Lower lobe of right lung (tissue), 2 donors: ENCODE data around the gene TMEM167B. TPM values are rescaled to one million over a fixed set of nuclear protein-coding genes. Genes with fewer than 3 reads are reported as not detected.
"Not testable (repeated sequence)": the region's sequence is repeated elsewhere in the genome, so short reads cannot be mapped to it uniquely, and the experiment has no call there.

ENCODE experiments used
- ATAC-seq, 2 donors: fragments of 200-7000 bp; cut with Tn5 transposase; one replicate each; pipeline ENCODE4 v1.9.1; 2020 to 2022; ENCODE audit warnings: mild to moderate bottlenecking in 2 of 2, moderate library complexity in 2 of 2
- DNase-seq: peaks from one replicate; pipeline ENCODE4 v3.0.0-alpha.2; 2020
- H3K27ac ChIP-seq: fragments of 200-600 bp; one replicate; pipeline ENCODE4 v1.8.0; 2022
- H3K27me3 ChIP-seq: fragments of 200-600 bp; one replicate; pipeline ENCODE4 v1.8.0; 2022; ENCODE audit warnings: low read depth
- H3K36me3 ChIP-seq: fragments of 200-600 bp; one replicate; pipeline ENCODE4 v1.8.0; 2022; ENCODE audit warnings: mild to moderate bottlenecking
- H3K4me1 ChIP-seq: fragments of 200-600 bp; one replicate; pipeline ENCODE4 v1.8.0; 2022
- H3K4me3 ChIP-seq: fragments of 200-600 bp; one replicate; pipeline ENCODE4 v1.8.0; 2022; ENCODE audit warnings: mild to moderate bottlenecking
- H3K9me3 ChIP-seq: fragments of 200-600 bp; one replicate; pipeline ENCODE4 v1.8.0; 2022
- CTCF ChIP-seq: fragments of 200-600 bp; IDR thresholded peaks from one replicate; pipeline ENCODE4 v1.8.0; 2022; ENCODE audit warnings: antibody characterized with exemption, mild to moderate bottlenecking
- intact Hi-C: fragments of 100-400 bp; cut with DNase I; formaldehyde crosslinking; loops from one replicate; pipeline ENCODE4 v1.11.0; 2022
- total RNA-seq: library from RNA; stranded (reverse); fragmentation: NEBNext Ultra II Directional; extraction: Animal tissue kit (Norgen Biotek cat#: 25700); gene quantifications from one replicate; pipeline ENCODE4 v1.2.1, GENCODE V29; 2021
- donor health status: DM: no; HTN: yes; CAD: no; lungs with severe emphysema.

Gene TMEM167B
- total RNA-seq, 1 donor from 2014 or later = 45.9 TPM

- no peaks in the 10 kb centered on the region for H3K27me3 ChIP-seq
- no peak for TF ChIP-seq CTCF
- ATAC-seq (no peak), DNase-seq (no peak)
- H3K36me3 ChIP-seq = no peaks in the 10 kb centered on the region
- H3K9me3 ChIP-seq = no peaks in the 10 kb centered on the region
- intact Hi-C loops = no loop called here
- no peaks in the 10 kb centered on the region for H3K4me1 ChIP-seq
- no peak overlapping the region for H3K4me3 ChIP-seq
- H3K27ac ChIP-seq = no peak overlapping the region
Measured at GRCh38 chr1:109047339-109047738, 43.2 kb upstream of the TMEM167B start.

GRCh38 chr1:109048335-109048734, 42.2 kb upstream of the TMEM167B start:
- Histone ChIP-seq H3K9me3 (no peaks in the 10 kb centered on the region), H3K27ac (no peak overlapping the region), H3K36me3 (no peaks in the 10 kb centered on the region), H3K27me3 (no peaks in the 10 kb centered on the region), H3K4me3 (no peak overlapping the region), H3K4me1 (no peaks in the 10 kb centered on the region)
- no peak for TF ChIP-seq CTCF
- no peak for ATAC-seq
- intact Hi-C loops = no loop called here
- no peak for DNase-seq

DNA sequence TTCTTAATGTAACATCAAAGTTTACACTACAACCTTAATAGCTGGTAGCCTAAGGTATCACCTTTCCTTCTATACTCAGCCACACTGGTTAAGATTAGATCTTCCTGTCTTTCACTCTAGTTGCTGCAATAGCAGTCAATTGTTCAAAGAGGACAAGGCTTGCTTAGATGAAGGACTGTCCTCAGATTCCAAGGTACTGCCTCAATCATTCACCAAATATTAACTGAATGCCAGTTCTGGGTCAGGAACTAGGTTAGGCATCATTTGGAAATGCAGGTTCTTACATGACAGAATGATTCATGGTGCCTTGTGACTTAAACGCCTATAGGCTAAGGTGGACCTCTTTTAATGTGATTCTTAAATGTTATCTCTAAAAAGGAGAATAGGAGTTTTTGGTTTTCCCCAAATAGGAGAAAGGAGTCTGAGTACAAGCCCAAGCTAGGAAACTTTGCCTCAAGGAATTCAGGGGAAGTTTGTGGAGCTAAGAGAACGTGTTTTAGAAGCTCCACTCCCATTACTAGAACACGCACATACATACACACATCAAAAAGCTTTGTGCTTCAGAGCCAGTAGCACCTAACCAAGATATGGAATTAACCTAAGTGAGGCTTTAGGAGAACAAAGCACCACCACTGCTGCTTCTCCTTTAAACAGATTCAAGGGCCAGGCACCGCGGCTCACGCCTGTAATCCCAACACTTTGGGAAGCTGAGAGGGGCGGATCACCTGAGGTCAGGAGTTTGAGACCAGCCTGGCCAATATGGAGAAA, 40.2 kb upstream of the TMEM167B start:
- no peak for DNase-seq

DNA sequence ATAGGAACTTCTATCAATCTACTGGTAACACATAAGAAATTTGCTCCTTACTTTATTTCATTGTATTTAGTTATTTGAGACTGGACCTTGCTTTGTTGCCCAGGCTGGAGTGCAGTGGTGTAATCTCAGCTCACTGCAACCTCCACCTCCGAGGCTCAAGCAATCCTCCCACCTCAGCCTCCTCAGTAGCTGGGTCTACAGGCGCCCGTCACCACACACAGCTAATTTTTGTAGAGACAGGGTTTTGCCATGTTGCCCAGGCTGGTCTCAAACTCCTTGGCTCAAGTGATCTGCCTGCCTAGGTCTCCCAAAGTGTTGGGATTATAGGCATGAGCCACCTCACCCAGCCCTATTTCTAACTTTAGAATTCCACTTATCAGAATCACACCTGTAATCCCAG, 38.4 kb upstream of the TMEM167B start:
- DNase-seq, H3K27me3 ChIP-seq, H3K4me3 ChIP-seq, H3K9me3 ChIP-seq, intact Hi-C loops, H3K36me3 ChIP-seq, H3K27ac ChIP-seq, ATAC-seq, H3K4me1 ChIP-seq: not testable (repeated sequence)

More for the DNA sequence above, 40.2 kb upstream of the TMEM167B start:
- intact Hi-C loops = no loop called here
- no peaks in the 10 kb centered on the region for H3K27me3 ChIP-seq
- no peaks in the 10 kb centered on the region for H3K9me3 ChIP-seq
- no peak for TF ChIP-seq CTCF
- H3K4me3 ChIP-seq = no peak overlapping the region
- ATAC-seq = no peak
- H3K4me1 ChIP-seq = no peaks in the 10 kb centered on the region
- no peak overlapping the region for H3K27ac ChIP-seq
- no peaks in the 10 kb centered on the region for H3K36me3 ChIP-seq

DNA sequence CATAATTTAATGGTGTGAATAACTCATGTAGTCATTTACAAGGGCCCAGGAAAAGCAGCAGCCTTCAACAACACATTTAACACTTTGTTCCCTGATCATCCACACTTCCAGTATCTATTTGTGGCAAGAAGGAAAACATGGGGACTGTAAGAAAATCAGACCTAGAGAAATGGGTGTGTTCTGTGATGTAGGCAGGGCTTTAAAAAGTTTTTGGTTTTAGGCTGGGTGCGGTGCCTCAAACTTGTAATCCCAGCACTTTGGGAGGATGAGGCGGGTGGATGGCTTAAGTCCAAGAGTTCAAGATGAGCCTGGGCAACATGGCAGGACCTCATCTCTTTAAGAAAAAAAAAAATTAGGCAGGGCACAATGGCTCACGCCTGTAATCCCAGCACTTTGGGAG, 34.5 kb upstream of the TMEM167B start:
- H3K9me3 ChIP-seq = no peaks in the 10 kb centered on the region
- TF ChIP-seq CTCF = no peak
- H3K27ac ChIP-seq = no peak overlapping the region
- DNase-seq (no peak), ATAC-seq (no peak)
- H3K4me1 ChIP-seq = no peaks in the 10 kb centered on the region
- H3K36me3 ChIP-seq = no peaks in the 10 kb centered on the region
- H3K27me3 ChIP-seq = no peaks in the 10 kb centered on the region
- intact Hi-C loops = no loop called here
- no peak overlapping the region for H3K4me3 ChIP-seq

GRCh38 chr1:109059026-109059425, 31.5 kb upstream of the TMEM167B start:
- Histone ChIP-seq H3K36me3 (peaks cover 10% of the 10 kb centered on the region), H3K27me3 (no peaks in the 10 kb centered on the region), H3K4me1 (no peaks in the 10 kb centered on the region), H3K27ac (no peak overlapping the region), H3K4me3 (no peak overlapping the region), H3K9me3 (no peaks in the 10 kb centered on the region)
- no peak for ATAC-seq
- intact Hi-C loops = no loop called here
- no peak for TF ChIP-seq CTCF
- DNase-seq = no peak
